Heart left ventricle (tissue), 13 donors: Measurements from ENCODE around the gene NPY2R.

Source experiments
- CTCF ChIP-seq, 12 donors: fragments of 200-600 bp; sonication (generic) in 4 of 12; IDR thresholded peaks; one replicate each; pipeline versions ENCODE4 v1.5.0 to v1.8.0; 2018 to 2022; ENCODE audit warnings: antibody characterized with exemption in 12 of 12, mild to moderate bottlenecking in 5 of 12
- POLR2A ChIP-seq, 2 donors: fragments of 450-650 bp; IDR thresholded peaks; one replicate each; pipeline ENCODE4 v1.6.1; 2017; ENCODE audit warnings: antibody characterized with exemption in 2 of 2, mild to moderate bottlenecking in 2 of 2, moderate library complexity in 2 of 2
- donor health status: ischemic (EF 13 %, LVEDD 7.1; RV severe dilation, severe dysfunction).
- donor health status: DM: no; HTN: yes; CAD: no.
- donor health status: DM: no; HTN: no; CAD: no.
- donor health status: ischemic (EF 25% LVEDD 6.9; RV normal size, moderate dysfunction).
- donor health status: ischemic (EF 25% LVEDD 5.7; RV mildly dilated, moderate dysfunction).
- donor health status: ischemic (EF 35%, LVEDD 5.7; RV mildly dilated, moderate dysfunction).
- donor health status: nonischemic (EF 11% LVEDD 7.7; RV severe dilation, severe dysfunction).
- donor health status: DM: yes; HTN: yes; CAD: no.
- donor health status: PGD.
- donor health status: ischemic (EF 29% LVEDD 5.4; RV normal size, mild dysfunction).
- donor health status: nonischemic (EF 23%, LVEDD 6.1; RV moderate dilation, normal function).

GRCh38 chr4:155207534-155208257 is 740 bp upstream of the NPY2R start:
- TF ChIP-seq CTCF (IDR thresholded peaks at IDR 0.05) (no peak), POLR2A (IDR thresholded peaks at IDR 0.05) (no peak)
